GM06990 (cell line): ENCODE measurements around the gene CEP20.
"Not testable (repeated sequence)": the region's sequence is repeated elsewhere in the genome, so short reads cannot be mapped to it uniquely, and the experiment has no call there.

Experiments used
- DNase-seq: peaks from one replicate; pipeline ENCODE4 v3.0.0-alpha.2; 2011; ENCODE audit not compliant: insufficient read length; ENCODE audit errors: extremely low read depth
- H3K27me3 ChIP-seq: replicated peaks from 2 replicates; pipeline ENCODE4 v1.6.0; 2011; ENCODE audit warnings: low read length; ENCODE audit not compliant: control insufficient read depth, insufficient read depth
- H3K36me3 ChIP-seq: 2 replicates; pipeline ENCODE4 v1.5.1; 2011; ENCODE audit warnings: low read length; ENCODE audit not compliant: control insufficient read depth, insufficient read depth
- H3K4me3 ChIP-seq: replicated peaks from 2 replicates; pipeline ENCODE4 v1.5.1; 2011; ENCODE audit warnings: low read depth, mild to moderate bottlenecking, control low read depth, low read length
- TF ChIP-seq, protein P1 (sequence below): IDR thresholded peaks from 2 replicates; pipeline ENCODE4 v1.5.1; 2011; ENCODE audit warnings: low read length, control low read depth, mild to moderate bottlenecking, inconsistent platforms; ENCODE audit not compliant: insufficient read depth, poor library complexity, severe bottlenecking

CEP20 gene

GRCh38 chr16:15853021-15853420, 35.4 kb downstream of the CEP20 start:
- no peak overlapping the region for H3K4me3 ChIP-seq
- TF ChIP-seq, protein P1, sequence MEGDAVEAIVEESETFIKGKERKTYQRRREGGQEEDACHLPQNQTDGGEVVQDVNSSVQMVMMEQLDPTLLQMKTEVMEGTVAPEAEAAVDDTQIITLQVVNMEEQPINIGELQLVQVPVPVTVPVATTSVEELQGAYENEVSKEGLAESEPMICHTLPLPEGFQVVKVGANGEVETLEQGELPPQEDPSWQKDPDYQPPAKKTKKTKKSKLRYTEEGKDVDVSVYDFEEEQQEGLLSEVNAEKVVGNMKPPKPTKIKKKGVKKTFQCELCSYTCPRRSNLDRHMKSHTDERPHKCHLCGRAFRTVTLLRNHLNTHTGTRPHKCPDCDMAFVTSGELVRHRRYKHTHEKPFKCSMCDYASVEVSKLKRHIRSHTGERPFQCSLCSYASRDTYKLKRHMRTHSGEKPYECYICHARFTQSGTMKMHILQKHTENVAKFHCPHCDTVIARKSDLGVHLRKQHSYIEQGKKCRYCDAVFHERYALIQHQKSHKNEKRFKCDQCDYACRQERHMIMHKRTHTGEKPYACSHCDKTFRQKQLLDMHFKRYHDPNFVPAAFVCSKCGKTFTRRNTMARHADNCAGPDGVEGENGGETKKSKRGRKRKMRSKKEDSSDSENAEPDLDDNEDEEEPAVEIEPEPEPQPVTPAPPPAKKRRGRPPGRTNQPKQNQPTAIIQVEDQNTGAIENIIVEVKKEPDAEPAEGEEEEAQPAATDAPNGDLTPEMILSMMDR, result no peak
- H3K27me3 ChIP-seq, result peaks cover 2% of the 10 kb centered on the region
- H3K36me3 ChIP-seq, result no peaks in the 10 kb centered on the region
- DNase-seq, result no peak

DNA sequence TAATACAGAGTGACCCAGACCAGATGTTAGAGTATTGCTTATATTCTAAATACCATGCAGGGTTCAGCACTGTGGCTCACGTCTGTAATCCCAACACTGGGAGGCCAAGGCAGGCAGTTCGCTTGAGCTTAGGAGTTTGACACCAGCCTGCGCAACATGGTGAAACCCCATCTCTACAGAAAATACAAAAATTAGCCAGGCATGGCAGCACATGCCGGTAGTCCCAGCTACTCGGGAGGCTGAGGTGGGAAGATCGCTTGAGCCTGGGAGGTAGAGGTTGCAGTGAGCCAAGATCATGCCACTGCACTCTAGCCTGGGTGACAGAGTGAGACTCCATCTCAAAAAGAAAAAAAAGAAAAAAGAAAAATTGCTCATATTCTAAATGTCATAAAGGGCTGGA, 37.8 kb downstream of the CEP20 start:
- not testable (repeated sequence) for H3K27me3 ChIP-seq, H3K4me3 ChIP-seq, DNase-seq, H3K36me3 ChIP-seq

- no peaks in the 10 kb centered on the region for H3K36me3 ChIP-seq
- no peak for DNase-seq
- TF ChIP-seq, protein P1, result no peak
- H3K4me3 ChIP-seq, result no peak overlapping the region
- H3K27me3 ChIP-seq, result peaks cover 2% of the 10 kb centered on the region
Measured at GRCh38 chr16:15849209-15849981, 39.0 kb downstream of the CEP20 start.

GRCh38 chr16:15847611-15848175, 40.7 kb downstream of the CEP20 start:
- DNase-seq, result no peak
- TF ChIP-seq, protein P1, result no peak
- Histone ChIP-seq H3K27me3 (peaks cover 2% of the 10 kb centered on the region), H3K4me3 (no peak overlapping the region), H3K36me3 (no peaks in the 10 kb centered on the region)

- Histone ChIP-seq H3K4me3 (no peak overlapping the region), H3K36me3 (no peaks in the 10 kb centered on the region), H3K27me3 (no peaks in the 10 kb centered on the region; the same call in none of the 2 replicates)
- TF ChIP-seq, protein P1, result no peak
- DNase-seq, result no peak
Measured at GRCh38 chr16:15846510-15846909, 41.9 kb downstream of the CEP20 start.

GRCh38 chr16:15843635-15844279, 44.6 kb downstream of the CEP20 start:
- DNase-seq, result no peak

DNA sequence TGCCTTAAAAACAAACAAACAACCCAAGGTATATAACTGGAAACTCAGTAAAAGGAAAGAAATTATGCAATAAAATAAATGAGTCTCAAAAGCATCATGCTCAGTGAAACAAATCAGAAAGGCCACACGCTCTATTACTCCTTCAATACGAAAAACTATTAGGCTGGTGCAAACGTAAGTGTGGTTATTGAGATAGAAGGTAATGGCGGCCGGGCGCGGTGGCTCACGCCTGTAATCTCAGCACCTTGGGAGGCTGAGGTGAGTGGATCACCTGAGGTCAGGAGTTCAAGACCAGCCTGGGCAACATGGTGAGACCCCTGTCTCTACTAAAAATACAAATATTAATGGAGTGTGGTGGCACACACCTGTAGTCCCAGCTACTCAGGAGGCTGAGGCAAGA, 49.2 kb downstream of the CEP20 start:
- DNase-seq, H3K27me3 ChIP-seq, H3K4me3 ChIP-seq, H3K36me3 ChIP-seq: not testable (repeated sequence)

More at GRCh38 chr16:15843635-15844279, 44.6 kb downstream of the CEP20 start:
- Histone ChIP-seq H3K27me3 (no peaks in the 10 kb centered on the region; the same call in none of the 2 replicates), H3K4me3 (no peak overlapping the region), H3K36me3 (no peaks in the 10 kb centered on the region)
- TF ChIP-seq, protein P1, result no peak
